Upper lobe of left lung (tissue), 4 donors: ENCODE data around the gene FAM168A.

Experiments used
- CTCF ChIP-seq, 6 experiments: fragments of 450-650 bp in 4 of 6; fragments of 200-600 bp in 2 of 6; sonication (generic) in 2 of 6; IDR thresholded peaks; one replicate each; pipeline ENCODE4 v1.5.1; 2016 to 2019; ENCODE audit warnings: antibody characterized with exemption in 6 of 6
- EP300 ChIP-seq, 4 donors: sonication (generic); formaldehyde crosslinking; IDR thresholded peaks; one replicate each; pipeline ENCODE4 v1.5.1; 2017; ENCODE audit warnings: antibody characterized with exemption in 4 of 4, control low read depth in 2 of 4
- POLR2A ChIP-seq, 4 donors: fragments of 450-650 bp; IDR thresholded peaks; one replicate each; pipeline ENCODE4 v1.5.1; 2016 to 2017; ENCODE audit warnings: antibody characterized with exemption in 4 of 4, mild to moderate bottlenecking in 2 of 4
- POLR2AphosphoS5 ChIP-seq, 2 donors: sonication (generic); formaldehyde crosslinking; IDR thresholded peaks; one replicate each; pipeline ENCODE4 v1.5.1; 2017; ENCODE audit warnings: antibody characterized with exemption in 2 of 2

- TF ChIP-seq CTCF (IDR thresholded peaks at IDR 0.05) (peak; percentile 38 to 78 (median 59)), POLR2A (IDR thresholded peaks at IDR 0.05) (no peak), POLR2AphosphoS5 (IDR thresholded peaks at IDR 0.05) (no peak), EP300 (IDR thresholded peaks at IDR 0.05) (no peak)
These were observed 193.9 kb downstream of the FAM168A start for GRCh38 chr11:73404048-73404447.
